IPS-NIHi7 (cell line): ENCODE results near the gene TTYH3.

Experiments
- DNase-seq: peaks from one replicate; pipeline ENCODE4 v3.0.0; 2012; ENCODE audit warnings: mixed read lengths; ENCODE audit errors: extremely low spot score

The TTYH3 gene

GRCh38 chr7:2635148-2635668 lies 3.4 kb downstream of the TTYH3 start:
- DNase-seq, result no peak

- DNase-seq, result no peak
Measured at GRCh38 chr7:2635810-2636701, 4.3 kb downstream of the TTYH3 start.

- no peak for DNase-seq
Measured at GRCh38 chr7:2637066-2637471, 5.3 kb downstream of the TTYH3 start.

GRCh38 chr7:2637505-2638223 lies 5.9 kb downstream of the TTYH3 start:
- DNase-seq, result no peak

GRCh38 chr7:2638224-2638991 lies 6.6 kb downstream of the TTYH3 start:
- no peak for DNase-seq

- DNase-seq, result no peak
Measured at GRCh38 chr7:2639181-2639681, 7.4 kb downstream of the TTYH3 start.

GRCh38 chr7:2639695-2640481 lies 8.1 kb downstream of the TTYH3 start:
- DNase-seq, result no peak

GRCh38 chr7:2640482-2640830 lies 8.7 kb downstream of the TTYH3 start:
- DNase-seq, result no peak

GRCh38 chr7:2640846-2641316 lies 9.1 kb downstream of the TTYH3 start:
- no peak for DNase-seq

GRCh38 chr7:2641406-2642393 lies 9.9 kb downstream of the TTYH3 start:
- peak; percentile 78 for DNase-seq

- no peak for DNase-seq
Measured at GRCh38 chr7:2643386-2644219, 11.8 kb downstream of the TTYH3 start.

- DNase-seq, result no peak
Measured at GRCh38 chr7:2644220-2644561, 12.4 kb downstream of the TTYH3 start.

GRCh38 chr7:2644562-2645273 lies 12.9 kb downstream of the TTYH3 start:
- DNase-seq, result no peak

GRCh38 chr7:2645274-2645868 lies 13.6 kb downstream of the TTYH3 start:
- no peak for DNase-seq

GRCh38 chr7:2646336-2646679 lies 14.5 kb downstream of the TTYH3 start:
- DNase-seq, result no peak

- DNase-seq, result peak; percentile 84
Measured at GRCh38 chr7:2646680-2647571, 15.1 kb downstream of the TTYH3 start.

- DNase-seq, result no peak
Measured at GRCh38 chr7:2647594-2648172, 15.9 kb downstream of the TTYH3 start.
